GM21423 (cell line): ENCODE measurements around the gene ITGA11.
"Not testable (repeated sequence)": the region's sequence is repeated elsewhere in the genome, so short reads cannot be mapped to it uniquely, and the experiment has no call there.

ENCODE experiments used
- ATAC-seq: cut with Tn5 transposase; IDR thresholded peaks from one replicate; pipeline ENCODE4 v1.9.1; 2021; ENCODE audit warnings: mild to moderate bottlenecking, moderate library complexity; ENCODE audit not compliant: unreplicated experiment

ITGA11 gene

GRCh38 chr15:68410466-68411342, 21.3 kb downstream of the ITGA11 start:
- no peak for ATAC-seq

- ATAC-seq, result no peak
Measured at GRCh38 chr15:68409736-68410370, 22.1 kb downstream of the ITGA11 start.

- ATAC-seq, result no peak
Measured at GRCh38 chr15:68408971-68409370, 23.0 kb downstream of the ITGA11 start.

GRCh38 chr15:68407886-68408881, 23.8 kb downstream of the ITGA11 start:
- no peak for ATAC-seq

GRCh38 chr15:68407141-68407885, 24.6 kb downstream of the ITGA11 start:
- no peak for ATAC-seq

GRCh38 chr15:68405378-68406250, 26.3 kb downstream of the ITGA11 start:
- no peak for ATAC-seq

- ATAC-seq, result no peak
Measured at GRCh38 chr15:68404056-68404798, 27.7 kb downstream of the ITGA11 start.

GRCh38 chr15:68403161-68403941, 28.6 kb downstream of the ITGA11 start:
- ATAC-seq, result no peak

GRCh38 chr15:68402432-68403160, 29.4 kb downstream of the ITGA11 start:
- ATAC-seq, result no peak

GRCh38 chr15:68401496-68402431, 30.2 kb downstream of the ITGA11 start:
- ATAC-seq, result no peak

GRCh38 chr15:68400066-68400456, 31.9 kb downstream of the ITGA11 start:
- no peak for ATAC-seq

- no peak for ATAC-seq
Measured at GRCh38 chr15:68399096-68400065, 32.6 kb downstream of the ITGA11 start.

GRCh38 chr15:68397999-68398398, 34.0 kb downstream of the ITGA11 start:
- ATAC-seq, result not testable (repeated sequence)

- ATAC-seq, result no peak
Measured at GRCh38 chr15:68396068-68396467, 35.9 kb downstream of the ITGA11 start.

GRCh38 chr15:68391121-68391520, 40.8 kb downstream of the ITGA11 start:
- ATAC-seq, result no peak
